NCI-H524 (cell line): ENCODE results near the gene CCDC18.

Experiments used
- DNase-seq, 2 experiments: peaks; one replicate each; lab custom pipeline; 2025; lab: John Stamatoyannopoulos, UW

CCDC18 gene

DNA sequence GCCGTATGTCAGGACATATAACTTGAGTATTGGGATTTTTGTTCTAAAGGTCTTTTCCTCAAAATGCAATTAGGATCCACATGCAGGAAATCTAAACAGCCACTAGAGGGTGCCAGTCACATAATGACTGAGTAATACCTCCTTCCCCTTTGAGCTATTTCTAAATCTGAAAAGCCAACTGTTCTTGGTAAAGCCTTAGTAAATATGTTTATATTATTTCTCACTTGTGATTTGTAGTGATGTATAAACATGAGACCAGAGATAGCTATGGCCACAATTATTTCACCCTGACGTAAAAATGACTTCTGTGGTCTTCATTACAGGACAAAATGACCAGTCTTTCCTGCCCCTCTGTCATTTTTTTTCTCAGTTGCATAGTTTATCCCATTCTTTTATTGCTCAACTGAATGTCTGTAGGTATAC lies 124.2 kb downstream of the CCDC18 start:
- DNase-seq, result peak; percentile 29 to 67

DNA sequence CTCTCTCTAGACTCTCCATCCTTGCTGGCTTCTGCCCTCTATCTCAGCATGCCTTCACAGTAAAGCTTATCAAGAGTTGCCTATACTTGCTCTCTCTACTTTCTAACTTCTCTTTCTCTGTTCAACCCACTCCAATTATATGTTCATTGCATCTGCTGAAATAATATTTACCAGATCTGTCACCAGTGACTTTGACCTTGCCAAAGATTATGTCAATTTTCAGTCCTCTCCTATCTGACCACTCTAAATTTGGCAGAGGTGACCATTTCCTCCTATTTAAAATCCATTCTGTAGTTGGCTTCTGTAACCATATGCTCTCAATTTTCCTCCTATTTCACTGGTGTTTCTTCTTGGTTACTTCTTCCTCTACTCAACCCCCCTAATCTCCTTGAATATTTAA lies 126.4 kb downstream of the CCDC18 start:
- no peak for DNase-seq

DNA sequence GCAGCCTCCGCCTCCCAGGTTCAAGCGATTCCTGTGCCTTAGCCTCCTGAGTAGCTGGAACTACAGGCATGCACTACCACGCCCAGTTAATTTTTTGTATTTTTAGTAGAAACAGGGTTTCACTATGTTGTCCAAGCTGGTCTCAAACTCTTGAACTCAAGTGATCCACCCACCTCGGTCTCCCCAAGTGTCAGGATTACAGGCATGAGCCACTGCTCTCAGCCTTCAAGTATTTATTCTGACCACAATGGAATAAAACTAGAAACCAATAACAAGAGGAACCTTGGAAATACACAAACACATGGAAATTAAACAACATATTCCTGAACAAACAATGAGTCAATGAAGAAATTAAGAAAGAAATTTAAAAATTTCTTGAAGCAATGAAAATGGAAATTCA lies 132.5 kb downstream of the CCDC18 start:
- no peak for DNase-seq

DNA sequence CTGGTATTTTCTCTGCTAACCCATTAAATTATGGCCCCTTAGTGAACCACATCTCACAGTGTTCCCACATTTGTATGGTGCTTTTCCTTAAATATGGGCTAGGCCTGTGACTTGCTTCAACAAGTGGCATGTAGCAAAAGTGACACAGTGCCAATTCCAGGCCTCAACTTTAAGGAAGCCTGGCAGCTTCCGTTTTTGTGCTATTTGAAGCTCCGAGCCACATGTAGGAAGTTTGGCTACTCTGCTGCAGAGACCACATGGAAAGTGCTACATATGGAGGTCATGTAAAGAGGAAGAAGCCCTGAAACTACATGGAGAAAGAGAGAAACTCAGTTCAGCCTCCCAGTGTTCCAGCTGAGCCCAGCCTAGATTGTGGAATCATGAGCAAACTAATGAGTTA lies 136.7 kb downstream of the CCDC18 start:
- DNase-seq, result no peak

DNA sequence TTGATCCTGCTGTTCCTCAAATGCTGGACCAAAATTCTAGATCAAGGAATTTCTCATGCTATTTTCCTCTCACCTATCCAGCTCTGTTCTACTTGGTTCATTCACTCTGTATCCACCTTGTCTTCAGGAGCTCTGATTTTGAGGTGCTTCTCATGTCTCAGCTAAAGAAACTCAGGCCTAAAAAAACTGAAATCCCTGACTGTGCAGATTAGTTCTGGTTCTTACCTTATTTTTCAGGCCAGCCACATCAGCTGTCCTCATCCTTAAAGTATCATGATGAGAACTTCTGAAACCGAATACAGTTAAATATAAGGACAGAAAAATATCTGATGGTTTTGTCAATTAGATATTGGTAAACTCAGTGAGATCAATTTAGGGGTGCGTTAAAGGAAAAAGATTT lies 137.4 kb downstream of the CCDC18 start:
- no peak for DNase-seq

DNA sequence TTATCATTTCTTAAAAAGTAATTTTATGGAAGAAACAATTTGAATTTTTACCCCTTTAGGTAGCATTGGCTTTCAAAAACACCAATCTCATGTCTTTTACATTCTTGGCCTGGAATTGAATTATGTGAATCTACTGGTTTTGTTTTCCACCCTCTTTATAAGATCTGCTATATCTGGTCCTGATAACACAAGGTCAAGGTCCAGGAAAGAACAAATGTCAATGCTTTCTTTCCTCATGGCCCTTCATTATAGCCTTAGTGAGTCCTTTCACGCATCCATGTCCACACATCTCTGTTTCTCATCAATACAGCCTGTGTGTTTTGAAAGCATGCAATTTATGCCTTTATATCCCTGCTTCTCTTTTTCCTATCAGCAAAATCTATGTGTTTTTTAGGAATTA lies 141.2 kb downstream of the CCDC18 start:
- DNase-seq, result no peak

DNA sequence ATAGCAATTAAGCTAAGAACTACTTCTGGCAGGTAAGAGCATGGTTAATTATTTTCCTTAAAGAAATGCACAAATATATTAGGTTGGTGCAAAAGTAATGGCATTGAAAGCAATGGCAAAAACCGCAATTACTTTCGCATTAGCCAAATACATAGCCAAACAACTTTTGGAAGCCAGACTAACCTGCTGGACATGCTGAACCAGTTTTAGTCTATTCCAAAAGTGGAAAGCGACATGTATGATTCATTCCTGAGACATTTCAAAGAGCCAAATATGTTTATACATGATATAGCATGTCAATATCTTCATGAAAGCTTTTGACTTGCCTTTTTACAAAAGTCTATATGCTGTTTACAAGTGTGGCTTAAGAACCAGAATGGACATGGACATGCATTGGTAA lies 141.8 kb downstream of the CCDC18 start:
- no peak for DNase-seq

DNA sequence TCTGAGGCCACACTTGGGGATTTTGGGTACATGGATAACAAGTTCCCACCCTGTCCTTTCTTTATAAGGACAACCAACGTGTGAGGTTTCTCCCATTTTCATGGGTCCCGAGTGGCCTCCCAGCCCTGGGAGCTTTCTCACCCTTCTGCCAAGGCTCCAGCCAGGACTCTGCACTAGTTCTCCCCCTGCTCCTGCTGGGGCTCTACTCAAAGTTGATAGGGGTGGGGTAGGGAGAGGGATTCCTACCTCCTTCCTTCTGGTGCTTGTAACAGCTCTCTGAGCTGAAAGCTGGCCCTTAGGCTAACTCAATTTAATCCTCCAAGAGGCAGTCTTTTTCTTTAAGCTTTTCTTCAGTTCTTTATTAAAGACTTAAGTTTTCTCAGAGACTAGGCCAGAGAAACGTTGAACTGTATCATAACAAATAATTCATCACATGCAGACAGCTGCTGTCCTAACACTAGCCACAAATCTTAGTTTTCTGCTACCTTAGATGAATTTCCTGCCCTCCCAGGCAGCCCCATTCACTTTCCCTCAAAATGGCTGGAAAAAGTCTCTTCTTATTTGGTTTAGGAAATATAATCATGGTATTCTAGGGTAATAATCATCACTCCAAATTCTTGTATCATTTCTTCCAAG lies 142.8 kb downstream of the CCDC18 start:
- DNase-seq, result no peak

DNA sequence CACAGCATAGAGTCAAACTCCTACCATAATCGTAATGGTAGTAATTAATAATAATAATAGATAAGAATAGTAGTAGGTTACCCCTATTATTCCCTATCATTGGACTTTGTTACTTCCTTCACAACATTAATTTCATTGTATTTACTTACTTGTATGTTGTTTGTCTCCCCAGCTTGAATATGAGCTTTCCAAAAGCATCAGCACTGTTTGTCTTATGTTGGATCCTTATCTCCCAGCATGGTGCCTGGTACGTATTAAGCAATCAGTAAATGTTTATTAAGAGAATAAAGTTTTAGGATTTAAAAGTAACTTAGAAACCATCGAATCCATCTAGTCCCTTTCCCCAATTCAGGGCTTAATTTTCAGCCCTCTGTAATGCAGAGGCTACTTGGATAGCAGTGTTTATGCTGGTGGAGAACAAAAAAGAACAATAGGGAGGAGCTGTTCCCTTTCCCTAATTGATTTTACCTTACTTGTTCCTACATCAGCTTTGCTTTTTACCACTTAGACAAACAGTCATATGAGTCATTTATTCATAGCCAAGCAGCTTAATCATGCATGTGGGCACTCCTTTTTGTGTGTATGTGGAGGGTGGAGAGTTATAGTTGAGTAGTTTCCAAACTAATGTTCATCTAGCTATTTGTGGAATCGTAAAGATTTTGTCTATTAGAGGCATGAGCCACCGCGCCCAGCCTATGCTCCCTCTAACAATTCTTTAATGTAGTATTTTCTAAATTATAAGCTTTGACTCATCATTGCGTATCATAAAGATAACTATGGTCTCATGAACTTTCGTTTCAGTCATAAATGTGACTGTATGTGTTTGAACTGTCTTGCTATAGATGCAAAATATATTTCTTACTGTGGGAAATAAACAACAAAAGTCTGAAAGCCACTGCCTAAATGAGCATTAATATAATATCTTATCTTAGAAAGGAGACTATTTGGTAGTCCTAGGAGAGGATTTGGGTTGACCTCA lies 144.3 kb downstream of the CCDC18 start:
- DNase-seq, result no peak
